ENCODE results near the gene TNFRSF12A.
"Not testable (repeated sequence)": the region's sequence is repeated elsewhere in the genome, so short reads cannot be mapped to it uniquely, and the experiment has no call there.

The TNFRSF12A gene

DNA sequence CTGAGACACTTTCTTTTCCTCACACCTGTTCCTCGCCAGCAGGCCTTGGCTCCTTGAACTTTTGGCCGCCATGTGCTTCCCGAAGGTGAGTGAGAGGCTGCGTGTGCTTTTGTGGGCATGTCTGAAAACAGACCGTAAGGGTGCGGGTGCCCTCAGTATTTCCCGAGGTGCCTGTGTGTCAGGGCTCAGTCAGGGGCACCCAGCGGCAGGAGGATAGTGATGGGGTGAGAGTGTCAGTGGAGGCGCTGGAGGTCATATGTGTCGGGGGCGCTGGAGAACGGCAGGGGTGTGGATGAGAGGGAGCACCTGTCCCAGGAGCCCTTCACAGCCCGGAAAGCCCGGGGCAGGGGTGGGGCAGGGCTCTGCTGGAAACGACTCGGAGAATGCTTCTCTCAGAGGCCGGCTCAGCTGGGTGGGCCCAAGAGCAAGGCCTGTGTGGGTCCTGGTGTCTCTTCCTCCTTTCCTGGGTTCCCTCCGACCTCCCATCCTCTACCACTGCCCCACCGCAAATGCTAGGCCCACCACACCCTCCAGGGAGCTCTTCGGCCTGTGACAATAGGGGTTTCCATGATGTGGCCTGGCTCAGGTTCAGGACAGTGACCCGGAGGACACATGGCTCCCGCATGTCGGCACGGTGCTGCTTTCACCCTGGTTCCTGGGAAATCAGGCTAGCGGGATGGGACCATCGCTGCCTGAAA, 45.7 kb downstream of the TNFRSF12A start:
- no peak for DNase-seq (ENCODE audit: low read depth in 2 of 2)

DNA sequence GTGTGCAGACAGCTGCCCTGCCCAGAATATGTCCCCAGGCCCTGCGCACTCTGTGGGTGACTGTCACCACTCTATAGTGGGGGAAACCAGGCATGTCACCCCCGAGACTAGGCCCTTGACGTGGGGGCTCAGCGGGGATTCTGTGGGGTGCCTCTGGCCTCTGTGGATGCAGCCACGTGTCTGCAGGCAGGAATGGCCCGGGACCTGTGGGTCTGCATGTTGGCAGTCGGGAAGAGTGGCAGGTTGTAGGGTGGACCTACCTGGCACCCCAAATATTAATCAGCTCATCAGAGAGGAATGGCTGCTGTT, 46.2 kb downstream of the TNFRSF12A start:
- DNase-seq (ENCODE audit: low read depth in 2 of 2): no peak

DNA sequence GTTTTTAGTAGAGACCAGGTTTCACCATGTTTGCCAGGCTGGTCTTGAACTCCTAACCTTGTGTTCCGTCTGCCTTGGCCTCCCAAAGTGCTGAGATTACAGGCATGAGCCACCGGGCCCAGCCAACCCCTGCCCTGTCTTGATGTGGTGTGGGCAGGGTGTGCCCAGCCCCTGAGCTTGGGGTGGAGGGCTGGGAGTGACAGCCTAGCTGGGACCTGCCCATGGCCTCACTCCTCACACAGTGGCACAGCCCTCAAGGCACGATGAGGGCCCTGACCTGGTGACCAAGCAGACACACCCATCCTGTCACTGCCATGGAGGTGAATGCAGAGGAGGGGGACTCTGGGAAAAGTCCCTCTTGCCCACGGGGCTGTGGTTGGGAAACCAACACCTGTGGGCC, 48.3 kb downstream of the TNFRSF12A start:
- no peak for DNase-seq (ENCODE audit: low read depth in 2 of 2)

DNA sequence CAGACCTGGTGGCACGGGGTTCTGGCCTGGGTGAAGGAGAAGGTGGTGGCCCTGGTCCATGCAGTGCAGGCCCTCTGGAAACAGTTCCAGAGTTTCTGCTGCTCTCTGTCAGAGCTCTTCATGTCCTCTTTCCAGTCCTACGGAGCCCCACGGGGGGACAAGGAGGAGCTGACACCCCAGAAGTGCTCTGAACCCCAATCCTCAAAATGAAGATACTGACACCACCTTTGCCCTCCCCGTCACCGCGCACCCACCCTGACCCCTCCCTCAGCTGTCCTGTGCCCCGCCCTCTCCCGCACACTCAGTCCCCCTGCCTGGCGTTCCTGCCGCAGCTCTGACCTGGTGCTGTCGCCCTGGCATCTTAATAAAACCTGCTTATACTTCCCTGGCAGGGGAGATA, 49.0 kb downstream of the TNFRSF12A start:
- not testable (repeated sequence) for DNase-seq (ENCODE audit: low read depth in 2 of 2)

DNA sequence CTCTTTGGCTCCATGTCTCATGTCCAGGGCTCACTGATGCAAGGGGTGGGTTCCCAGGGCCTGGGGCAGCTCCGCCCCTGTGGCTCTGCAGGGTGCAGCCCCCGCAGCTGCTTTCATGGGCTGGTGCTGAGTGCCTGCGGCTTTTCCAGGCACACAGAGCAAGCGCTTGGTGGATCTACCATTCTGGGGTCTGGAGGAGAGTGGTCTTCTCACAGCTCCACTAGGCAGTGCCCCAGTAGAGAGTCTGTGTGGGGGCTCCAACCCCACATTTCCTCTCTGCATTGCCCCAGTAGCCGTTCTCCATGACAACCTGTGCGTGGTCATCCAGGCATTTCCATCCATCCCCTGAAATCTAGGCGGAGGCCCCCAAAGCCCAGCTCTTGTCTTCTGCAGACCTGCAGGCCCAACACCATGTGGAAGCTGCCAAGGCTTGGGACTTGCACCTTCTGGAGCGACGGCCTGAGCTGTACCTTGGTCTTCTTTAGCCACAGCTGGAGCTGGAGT, 50.5 kb downstream of the TNFRSF12A start:
- DNase-seq (ENCODE audit: low read depth in 2 of 2): no peak

DNA sequence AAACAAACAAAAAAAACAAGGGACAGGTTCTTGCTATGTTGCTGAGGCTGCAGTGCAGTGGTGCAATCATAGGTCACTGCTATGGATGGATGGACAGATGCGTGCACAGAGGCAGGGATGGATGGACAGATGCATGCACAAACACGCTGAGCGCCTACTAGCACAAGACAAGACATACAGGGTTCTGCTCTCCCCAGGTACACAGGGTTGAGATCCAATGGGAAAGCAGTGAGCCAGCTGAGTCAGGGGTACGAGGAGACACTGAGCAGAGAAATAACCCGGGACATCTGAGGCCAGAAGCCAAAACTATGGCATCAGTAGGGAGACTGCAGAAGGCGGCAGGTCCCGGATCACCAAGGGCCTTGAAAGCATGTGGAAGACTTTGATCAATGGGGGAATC, 51.5 kb downstream of the TNFRSF12A start:
- DNase-seq (ENCODE audit: low read depth in 2 of 2): no peak
